ENCODE measurements around the gene ADAMTS8.

ADAMTS8 gene

GRCh38 chr11:130428316-130429119 lies at the start of gene ADAMTS8:
Gene ADAMTS8 (minus strand): TSS chr11:130428609. CDS start chr11:130428286, 323 bp downstream.
- peaks cover 13% of the 10 kb centered on the region for H3K4me1 ChIP-seq (ENCODE audit: control insufficient read depth, insufficient read depth, low read length)
- H3K9me3 ChIP-seq (ENCODE audit: control insufficient read depth, insufficient read depth, low read depth, low read length): no peaks in the 10 kb centered on the region
- H3K27ac ChIP-seq (ENCODE audit: low read depth, low read length): no peak within 1 kb of the TSS
- H3K4me3 ChIP-seq (ENCODE audit: low read depth, low read length): peak within 1 kb of the TSS; percentile 66
- no peaks in the 10 kb centered on the region for H3K36me3 ChIP-seq (ENCODE audit: control insufficient read depth, insufficient read depth, low read length)
- peaks cover 68% of the 10 kb centered on the region for H3K27me3 ChIP-seq (ENCODE audit: control insufficient read depth, insufficient read depth, low read length)
- H3K9ac ChIP-seq (ENCODE audit: low read length): no peak within 1 kb of the TSS

GRCh38 chr11:130477586-130478203 lies 49.3 kb upstream of the ADAMTS8 start:
- Histone ChIP-seq H3K9ac (ENCODE audit: low read length) (no peak overlapping the region), H3K9me3 (ENCODE audit: control insufficient read depth, insufficient read depth, low read depth, low read length) (no peaks in the 10 kb centered on the region), H3K4me3 (ENCODE audit: low read depth, low read length) (no peak overlapping the region), H3K27ac (ENCODE audit: low read depth, low read length) (no peak overlapping the region), H3K27me3 (ENCODE audit: control insufficient read depth, insufficient read depth, low read length) (no peaks in the 10 kb centered on the region), H3K4me1 (ENCODE audit: control insufficient read depth, insufficient read depth, low read length) (peaks cover 17% of the 10 kb centered on the region; the same call in 1 of the 2 replicates), H3K36me3 (ENCODE audit: control insufficient read depth, insufficient read depth, low read length) (no peaks in the 10 kb centered on the region; the same call in 1 of the 2 replicates)

GRCh38 chr11:130476922-130477491 lies 48.6 kb upstream of the ADAMTS8 start:
- Histone ChIP-seq H3K4me1 (ENCODE audit: control insufficient read depth, insufficient read depth, low read length) (peaks cover 17% of the 10 kb centered on the region; the same call in 1 of the 2 replicates), H3K27me3 (ENCODE audit: control insufficient read depth, insufficient read depth, low read length) (no peaks in the 10 kb centered on the region), H3K36me3 (ENCODE audit: control insufficient read depth, insufficient read depth, low read length) (no peaks in the 10 kb centered on the region; the same call in 1 of the 2 replicates), H3K27ac (ENCODE audit: low read depth, low read length) (no peak overlapping the region), H3K9ac (ENCODE audit: low read length) (no peak overlapping the region), H3K4me3 (ENCODE audit: low read depth, low read length) (no peak overlapping the region), H3K9me3 (ENCODE audit: control insufficient read depth, insufficient read depth, low read depth, low read length) (no peaks in the 10 kb centered on the region)

GRCh38 chr11:130476200-130476921 lies 48.0 kb upstream of the ADAMTS8 start:
- no peak overlapping the region for H3K27ac ChIP-seq (ENCODE audit: low read depth, low read length)
- H3K27me3 ChIP-seq (ENCODE audit: control insufficient read depth, insufficient read depth, low read length): no peaks in the 10 kb centered on the region
- H3K9me3 ChIP-seq (ENCODE audit: control insufficient read depth, insufficient read depth, low read depth, low read length): no peaks in the 10 kb centered on the region
- H3K4me3 ChIP-seq (ENCODE audit: low read depth, low read length): no peak overlapping the region
- H3K4me1 ChIP-seq (ENCODE audit: control insufficient read depth, insufficient read depth, low read length): peaks cover 17% of the 10 kb centered on the region; the same call in 1 of the 2 replicates
- peaks cover 2% of the 10 kb centered on the region; the same call in 1 of the 2 replicates for H3K36me3 ChIP-seq (ENCODE audit: control insufficient read depth, insufficient read depth, low read length)
- no peak overlapping the region for H3K9ac ChIP-seq (ENCODE audit: low read length)

- H3K9me3 ChIP-seq (ENCODE audit: control insufficient read depth, insufficient read depth, low read depth, low read length): no peaks in the 10 kb centered on the region
- peaks cover 8% of the 10 kb centered on the region; the same call in 1 of the 2 replicates for H3K36me3 ChIP-seq (ENCODE audit: control insufficient read depth, insufficient read depth, low read length)
- H3K4me3 ChIP-seq (ENCODE audit: low read depth, low read length): no peak overlapping the region
- H3K9ac ChIP-seq (ENCODE audit: low read length): no peak overlapping the region
- no peak overlapping the region for H3K27ac ChIP-seq (ENCODE audit: low read depth, low read length)
- peaks cover 17% of the 10 kb centered on the region; the same call in 1 of the 2 replicates for H3K4me1 ChIP-seq (ENCODE audit: control insufficient read depth, insufficient read depth, low read length)
- H3K27me3 ChIP-seq (ENCODE audit: control insufficient read depth, insufficient read depth, low read length): no peaks in the 10 kb centered on the region
These were observed 47.1 kb upstream of the ADAMTS8 start for GRCh38 chr11:130475426-130476053.

GRCh38 chr11:130474637-130475400 lies 46.4 kb upstream of the ADAMTS8 start:
- H3K4me3 ChIP-seq (ENCODE audit: low read depth, low read length): no peak overlapping the region
- no peak overlapping the region for H3K9ac ChIP-seq (ENCODE audit: low read length)
- peaks cover 17% of the 10 kb centered on the region; the same call in 1 of the 2 replicates for H3K4me1 ChIP-seq (ENCODE audit: control insufficient read depth, insufficient read depth, low read length)
- no peak overlapping the region for H3K27ac ChIP-seq (ENCODE audit: low read depth, low read length)
- H3K9me3 ChIP-seq (ENCODE audit: control insufficient read depth, insufficient read depth, low read depth, low read length): no peaks in the 10 kb centered on the region
- peaks cover 8% of the 10 kb centered on the region; the same call in 1 of the 2 replicates for H3K36me3 ChIP-seq (ENCODE audit: control insufficient read depth, insufficient read depth, low read length)
- H3K27me3 ChIP-seq (ENCODE audit: control insufficient read depth, insufficient read depth, low read length): no peaks in the 10 kb centered on the region

- Histone ChIP-seq H3K9me3 (ENCODE audit: control insufficient read depth, insufficient read depth, low read depth, low read length) (no peaks in the 10 kb centered on the region), H3K4me3 (ENCODE audit: low read depth, low read length) (no peak overlapping the region), H3K27me3 (ENCODE audit: control insufficient read depth, insufficient read depth, low read length) (no peaks in the 10 kb centered on the region), H3K36me3 (ENCODE audit: control insufficient read depth, insufficient read depth, low read length) (peaks cover 8% of the 10 kb centered on the region; the same call in 1 of the 2 replicates), H3K4me1 (ENCODE audit: control insufficient read depth, insufficient read depth, low read length) (peaks cover 14% of the 10 kb centered on the region; the same call in 1 of the 2 replicates), H3K9ac (ENCODE audit: low read length) (no peak overlapping the region), H3K27ac (ENCODE audit: low read depth, low read length) (no peak overlapping the region)
These were observed 45.5 kb upstream of the ADAMTS8 start for GRCh38 chr11:130473795-130474377.

GRCh38 chr11:130473056-130473794 lies 44.8 kb upstream of the ADAMTS8 start:
- Histone ChIP-seq H3K9me3 (ENCODE audit: control insufficient read depth, insufficient read depth, low read depth, low read length) (no peaks in the 10 kb centered on the region), H3K4me1 (ENCODE audit: control insufficient read depth, insufficient read depth, low read length) (peaks cover 7% of the 10 kb centered on the region; the same call in 1 of the 2 replicates), H3K27ac (ENCODE audit: low read depth, low read length) (no peak overlapping the region), H3K4me3 (ENCODE audit: low read depth, low read length) (no peak overlapping the region), H3K9ac (ENCODE audit: low read length) (no peak overlapping the region), H3K36me3 (ENCODE audit: control insufficient read depth, insufficient read depth, low read length) (peaks cover 8% of the 10 kb centered on the region; the same call in 1 of the 2 replicates), H3K27me3 (ENCODE audit: control insufficient read depth, insufficient read depth, low read length) (no peaks in the 10 kb centered on the region)

GRCh38 chr11:130472434-130472961 lies 44.1 kb upstream of the ADAMTS8 start:
- no peaks in the 10 kb centered on the region for H3K27me3 ChIP-seq (ENCODE audit: control insufficient read depth, insufficient read depth, low read length)
- no peaks in the 10 kb centered on the region; the same call in 1 of the 2 replicates for H3K4me1 ChIP-seq (ENCODE audit: control insufficient read depth, insufficient read depth, low read length)
- H3K27ac ChIP-seq (ENCODE audit: low read depth, low read length): no peak overlapping the region
- no peak overlapping the region for H3K9ac ChIP-seq (ENCODE audit: low read length)
- no peaks in the 10 kb centered on the region for H3K9me3 ChIP-seq (ENCODE audit: control insufficient read depth, insufficient read depth, low read depth, low read length)
- peaks cover 8% of the 10 kb centered on the region; the same call in 1 of the 2 replicates for H3K36me3 ChIP-seq (ENCODE audit: control insufficient read depth, insufficient read depth, low read length)
- no peak overlapping the region for H3K4me3 ChIP-seq (ENCODE audit: low read depth, low read length)

Measured in HUES6 (cell line).